Activated T-helper 17 cell treated with anti-CD3 and anti-CD28 coated beads, Interleukin-2, amount 50 U/mL, for 72 hours (primary cell): Measurements from ENCODE around the gene BMP6. TPM values are rescaled to one million over a fixed set of nuclear protein-coding genes. Genes with fewer than 3 reads are reported as not detected.

Experiments
- ATAC-seq: fragments of 150-1000 bp; cut with Tn5 transposase; replicated peaks from 2 replicates; pipeline ENCODE4 v1.10.0; 2021; ENCODE audit warnings: mild to moderate bottlenecking, moderate library complexity
- H3K27ac Mint-ChIP-seq: one replicate; pipeline ENCODE4 v1.8.0; 2022; ENCODE audit warnings: mixed read lengths
- H3K27me3 Mint-ChIP-seq: one replicate; pipeline ENCODE4 v1.8.0; 2022; ENCODE audit warnings: mixed read lengths
- H3K36me3 Mint-ChIP-seq: one replicate; pipeline ENCODE4 v1.8.0; 2022; ENCODE audit warnings: low read depth, mild to moderate bottlenecking, mixed read lengths
- H3K4me1 Mint-ChIP-seq: one replicate; pipeline ENCODE4 v1.8.0; 2022; ENCODE audit warnings: mixed read lengths
- H3K4me3 Mint-ChIP-seq: one replicate; pipeline ENCODE4 v1.8.0; 2022; ENCODE audit warnings: mild to moderate bottlenecking, mixed read lengths
- H3K9me3 Mint-ChIP-seq: one replicate; pipeline ENCODE4 v1.8.0; 2022; ENCODE audit warnings: mixed read lengths
- total RNA-seq, 2 donors: library from RNA; stranded (reverse); gene quantifications; one replicate each; pipeline ENCODE4 v1.2.3, GENCODE V29; 2022

BMP6 gene
- total RNA-seq, 2 donors from 2014 or later, result 0.21 TPM; not detected in 1

DNA sequence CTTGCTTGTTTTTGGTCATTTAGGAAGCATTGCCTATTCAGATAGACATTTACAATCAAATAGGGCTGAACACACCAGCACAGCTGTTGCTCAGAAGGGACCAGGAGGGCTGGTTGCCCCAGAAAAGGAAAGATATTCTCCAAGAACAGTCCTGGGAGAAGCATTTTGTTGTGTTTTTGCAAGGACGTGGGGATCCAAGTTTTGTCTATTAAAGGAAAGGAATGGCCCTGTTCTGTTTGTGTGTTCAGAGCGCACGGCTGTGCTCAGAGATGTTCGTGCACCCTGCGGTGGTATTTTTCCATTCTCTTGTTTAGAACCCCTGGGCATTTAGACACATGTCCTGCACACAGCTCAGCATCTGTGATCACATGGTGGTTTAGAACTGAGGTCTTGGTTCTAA, 102.2 kb downstream of the BMP6 start:
- H3K4me1 Mint-ChIP-seq, result no peaks in the 10 kb centered on the region
- no peak overlapping the region for H3K27ac Mint-ChIP-seq
- peaks cover 39% of the 10 kb centered on the region for H3K27me3 Mint-ChIP-seq
- H3K4me3 Mint-ChIP-seq, result no peak overlapping the region
- peaks cover 3% of the 10 kb centered on the region for H3K9me3 Mint-ChIP-seq
- ATAC-seq, result no peak
- no peaks in the 10 kb centered on the region for H3K36me3 Mint-ChIP-seq

- no peak for ATAC-seq
- Mint-ChIP-seq H3K36me3 (no peaks in the 10 kb centered on the region), H3K9me3 (peaks cover 3% of the 10 kb centered on the region), H3K4me3 (no peak overlapping the region), H3K27me3 (peaks cover 37% of the 10 kb centered on the region), H3K27ac (no peak overlapping the region), H3K4me1 (no peaks in the 10 kb centered on the region)
Observed at GRCh38 chr6:7832904-7833750, 107.2 kb downstream of the BMP6 start.

- peaks cover 37% of the 10 kb centered on the region for H3K27me3 Mint-ChIP-seq
- ATAC-seq, result no peak
- no peak overlapping the region for H3K27ac Mint-ChIP-seq
- H3K4me1 Mint-ChIP-seq, result no peaks in the 10 kb centered on the region
- H3K4me3 Mint-ChIP-seq, result no peak overlapping the region
- no peaks in the 10 kb centered on the region for H3K36me3 Mint-ChIP-seq
- H3K9me3 Mint-ChIP-seq, result peaks cover 3% of the 10 kb centered on the region
Observed at GRCh38 chr6:7833751-7834070, 107.8 kb downstream of the BMP6 start.

GRCh38 chr6:7836371-7837026, 110.6 kb downstream of the BMP6 start:
- Mint-ChIP-seq H3K27ac (no peak overlapping the region), H3K36me3 (no peaks in the 10 kb centered on the region), H3K4me3 (no peak overlapping the region), H3K27me3 (peaks cover 30% of the 10 kb centered on the region), H3K4me1 (no peaks in the 10 kb centered on the region), H3K9me3 (no peaks in the 10 kb centered on the region)
- ATAC-seq, result no peak

DNA sequence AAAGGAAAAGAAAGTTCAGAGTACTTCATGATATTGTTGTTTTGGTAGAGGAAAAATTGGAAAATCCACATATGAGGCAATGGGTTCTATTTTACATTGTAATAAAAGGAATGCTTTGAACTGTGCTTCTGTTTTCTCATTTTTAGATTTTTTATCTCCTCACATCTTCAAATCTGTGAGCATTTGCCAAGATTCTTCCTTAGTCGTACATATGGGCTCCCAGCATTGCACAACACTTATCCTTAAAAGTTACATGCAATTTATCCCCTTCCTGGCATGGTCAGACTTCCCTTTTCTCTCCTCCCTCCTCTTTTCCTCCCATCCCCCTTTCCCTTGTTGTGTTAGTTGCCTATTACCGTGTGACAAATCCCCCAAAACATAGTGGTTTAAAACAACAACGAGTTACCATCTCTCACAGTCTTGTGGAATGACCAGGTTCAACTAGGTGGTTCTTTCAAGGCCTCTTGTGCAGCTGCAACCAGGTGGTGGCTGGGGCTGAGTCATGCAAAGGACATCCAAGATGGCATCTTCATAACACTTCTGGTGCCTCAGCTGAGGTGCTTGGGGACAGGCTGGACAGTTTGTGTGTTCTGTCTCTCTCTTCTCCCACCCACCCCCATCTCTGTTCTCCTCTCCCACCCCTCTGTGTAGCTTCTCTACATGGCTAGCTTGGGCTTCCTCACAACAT, 116.0 kb downstream of the BMP6 start:
- no peaks in the 10 kb centered on the region for H3K4me1 Mint-ChIP-seq
- no peak overlapping the region for H3K27ac Mint-ChIP-seq
- H3K27me3 Mint-ChIP-seq, result peaks cover 19% of the 10 kb centered on the region
- H3K9me3 Mint-ChIP-seq, result no peaks in the 10 kb centered on the region
- H3K36me3 Mint-ChIP-seq, result no peaks in the 10 kb centered on the region
- no peak for ATAC-seq
- no peak overlapping the region for H3K4me3 Mint-ChIP-seq

DNA sequence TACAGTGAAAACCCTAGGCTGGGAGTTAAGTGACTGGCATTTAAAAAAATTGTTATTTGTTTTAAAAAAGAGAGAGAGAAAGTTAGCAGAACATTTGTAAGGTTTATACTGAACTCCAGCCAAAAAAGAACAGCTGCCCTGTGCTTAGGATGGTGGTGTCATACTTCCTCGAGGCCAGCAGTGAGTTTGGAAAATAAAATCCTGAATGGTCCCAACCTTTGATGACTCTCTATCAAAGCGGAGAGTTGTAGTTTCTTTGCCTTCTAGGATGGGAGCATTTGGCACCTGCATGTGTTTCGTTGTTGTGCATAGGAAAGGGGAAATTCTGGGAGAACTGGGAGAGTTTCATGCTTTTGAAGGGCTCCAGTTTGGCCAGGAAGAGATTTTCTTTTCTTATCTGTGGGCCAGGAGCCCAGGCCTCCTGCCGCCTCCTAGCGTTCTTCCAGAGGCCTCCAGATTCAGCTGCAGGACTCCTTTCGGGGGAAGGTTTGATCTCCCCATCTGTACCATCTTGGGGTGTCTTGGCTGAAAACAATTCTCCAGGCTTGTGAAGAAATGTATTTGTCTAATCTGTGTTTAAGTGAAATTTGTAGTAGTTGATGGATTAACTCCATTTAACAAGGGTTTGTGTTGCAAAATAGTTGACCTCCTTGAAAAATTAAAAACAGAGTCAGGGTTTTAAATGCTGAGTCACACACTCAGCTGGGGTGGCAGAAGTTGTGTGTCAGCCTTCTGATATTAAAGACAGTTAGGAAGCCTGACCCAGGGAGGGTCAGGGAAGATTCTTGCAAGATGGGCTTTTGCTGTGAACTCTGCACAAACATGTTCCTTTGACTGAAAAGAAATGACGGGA, 121.3 kb downstream of the BMP6 start:
- H3K4me1 Mint-ChIP-seq, result no peaks in the 10 kb centered on the region
- H3K9me3 Mint-ChIP-seq, result peaks cover 4% of the 10 kb centered on the region
- ATAC-seq, result no peak
- H3K27me3 Mint-ChIP-seq, result peaks cover 10% of the 10 kb centered on the region
- no peak overlapping the region for H3K4me3 Mint-ChIP-seq
- H3K27ac Mint-ChIP-seq, result no peak overlapping the region
- no peaks in the 10 kb centered on the region for H3K36me3 Mint-ChIP-seq

- Mint-ChIP-seq H3K27ac (no peak overlapping the region), H3K27me3 (peaks cover 10% of the 10 kb centered on the region), H3K9me3 (peaks cover 9% of the 10 kb centered on the region), H3K4me3 (no peak overlapping the region), H3K4me1 (no peaks in the 10 kb centered on the region), H3K36me3 (no peaks in the 10 kb centered on the region)
- ATAC-seq, result no peak
Observed at GRCh38 chr6:7848229-7848628, 122.3 kb downstream of the BMP6 start.

- ATAC-seq, result no peak
- Mint-ChIP-seq H3K27ac (no peak overlapping the region), H3K36me3 (no peaks in the 10 kb centered on the region), H3K4me3 (no peak overlapping the region), H3K9me3 (peaks cover 9% of the 10 kb centered on the region), H3K27me3 (peaks cover 3% of the 10 kb centered on the region), H3K4me1 (no peaks in the 10 kb centered on the region)
Observed at GRCh38 chr6:7851780-7852179, 125.9 kb downstream of the BMP6 start.

DNA sequence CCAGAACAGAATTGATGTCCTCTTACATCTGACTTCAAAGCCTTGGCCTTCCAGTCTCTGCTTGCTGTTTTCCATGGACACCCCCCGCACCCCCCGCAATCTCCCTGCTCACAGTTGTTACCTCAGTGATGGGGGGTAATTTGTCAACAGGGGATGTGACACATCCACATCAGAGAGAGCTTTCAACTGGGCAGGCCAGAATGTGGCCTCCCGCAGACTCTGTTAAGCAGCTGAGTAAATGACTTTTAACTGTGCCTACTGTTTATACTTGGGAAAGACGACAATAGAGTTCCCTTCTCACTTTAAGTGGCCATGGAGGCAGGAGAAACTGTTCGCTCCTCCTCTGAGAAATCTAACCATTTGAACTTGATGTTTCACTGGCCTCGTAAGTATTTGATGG, 133.7 kb downstream of the BMP6 start:
- no peaks in the 10 kb centered on the region for H3K9me3 Mint-ChIP-seq
- no peak for ATAC-seq
- H3K4me3 Mint-ChIP-seq, result no peak overlapping the region
- peaks cover 3% of the 10 kb centered on the region for H3K27me3 Mint-ChIP-seq
- H3K36me3 Mint-ChIP-seq, result no peaks in the 10 kb centered on the region
- no peaks in the 10 kb centered on the region for H3K4me1 Mint-ChIP-seq
- H3K27ac Mint-ChIP-seq, result no peak overlapping the region

GRCh38 chr6:7865781-7866180, 139.9 kb downstream of the BMP6 start:
- Mint-ChIP-seq H3K27ac (no peak overlapping the region), H3K4me1 (no peaks in the 10 kb centered on the region), H3K36me3 (no peaks in the 10 kb centered on the region), H3K27me3 (peaks cover 6% of the 10 kb centered on the region), H3K4me3 (no peak overlapping the region), H3K9me3 (no peaks in the 10 kb centered on the region)
- ATAC-seq, result no peak

DNA sequence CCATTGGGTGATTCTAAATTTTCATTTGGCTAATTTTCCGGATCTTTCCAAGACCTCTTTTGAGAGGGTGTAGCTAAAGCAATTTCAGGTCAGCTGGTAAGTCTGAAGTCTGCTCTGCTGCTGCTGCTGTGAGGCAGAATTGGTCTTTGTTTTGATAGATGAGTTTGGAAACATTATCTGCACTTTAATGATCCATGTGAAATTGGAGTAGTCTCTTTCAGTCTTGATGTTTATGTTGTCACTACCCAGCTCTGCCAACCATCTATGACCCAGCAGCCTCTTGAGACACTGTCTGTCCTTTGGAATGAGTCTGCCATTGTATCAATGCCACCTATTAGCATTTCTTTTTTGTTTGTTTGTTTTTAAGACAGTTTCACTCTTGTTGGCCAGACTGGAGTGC, 140.6 kb downstream of the BMP6 start:
- Mint-ChIP-seq H3K9me3 (no peaks in the 10 kb centered on the region), H3K4me3 (no peak overlapping the region), H3K27me3 (peaks cover 8% of the 10 kb centered on the region), H3K27ac (no peak overlapping the region), H3K4me1 (no peaks in the 10 kb centered on the region), H3K36me3 (no peaks in the 10 kb centered on the region)
- no peak for ATAC-seq

DNA sequence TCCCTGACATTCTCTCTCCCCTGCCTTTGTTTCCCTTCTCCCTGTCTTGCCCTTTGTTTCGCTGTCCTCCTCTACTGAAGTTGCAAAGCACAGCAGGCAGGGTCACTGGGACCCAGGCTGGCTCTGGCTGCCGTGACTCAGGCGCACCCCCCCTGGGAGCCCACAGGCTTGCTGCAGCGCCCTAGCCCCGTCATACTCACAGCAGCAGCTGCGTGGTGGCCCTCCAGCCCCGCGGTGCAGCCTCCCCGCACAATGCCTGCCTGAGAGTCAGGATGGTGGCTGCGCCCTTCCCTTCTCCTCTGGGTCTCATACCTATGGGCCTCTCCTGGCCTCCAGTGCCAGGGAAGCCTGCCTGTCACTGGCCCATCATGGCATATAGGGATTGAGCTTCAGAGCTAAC, 143.0 kb downstream of the BMP6 start:
- H3K27me3 Mint-ChIP-seq, result peaks cover 8% of the 10 kb centered on the region
- H3K9me3 Mint-ChIP-seq, result no peaks in the 10 kb centered on the region
- no peaks in the 10 kb centered on the region for H3K4me1 Mint-ChIP-seq
- no peak for ATAC-seq
- no peaks in the 10 kb centered on the region for H3K36me3 Mint-ChIP-seq
- no peak overlapping the region for H3K27ac Mint-ChIP-seq
- H3K4me3 Mint-ChIP-seq, result no peak overlapping the region

GRCh38 chr6:7878401-7878964, 152.6 kb downstream of the BMP6 start:
- Mint-ChIP-seq H3K4me3 (no peak overlapping the region), H3K9me3 (no peaks in the 10 kb centered on the region), H3K27me3 (no peaks in the 10 kb centered on the region), H3K36me3 (peaks cover 37% of the 10 kb centered on the region), H3K27ac (no peak overlapping the region), H3K4me1 (no peaks in the 10 kb centered on the region)
- ATAC-seq, result no peak

DNA sequence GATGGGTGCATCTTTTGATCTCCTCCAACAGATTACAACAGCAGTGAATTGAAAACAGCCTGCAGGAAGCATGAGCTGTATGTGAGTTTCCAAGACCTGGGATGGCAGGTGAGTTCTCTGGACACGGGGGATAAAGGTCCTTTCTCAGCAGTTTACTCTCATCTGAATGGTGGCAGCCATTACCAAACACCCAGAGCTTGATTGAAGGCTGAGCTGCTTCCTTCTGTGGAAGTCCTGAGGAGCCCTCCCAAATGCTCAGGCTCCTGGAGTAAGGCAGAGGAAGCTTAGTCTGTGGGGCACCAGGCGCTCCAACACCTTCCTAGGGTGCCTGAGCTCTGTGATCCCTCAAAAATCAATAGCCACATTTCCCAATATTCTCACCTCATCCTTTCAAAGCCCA, 153.1 kb downstream of the BMP6 start:
- Mint-ChIP-seq H3K27ac (no peak overlapping the region), H3K4me3 (no peak overlapping the region), H3K4me1 (no peaks in the 10 kb centered on the region), H3K9me3 (no peaks in the 10 kb centered on the region), H3K36me3 (peaks cover 42% of the 10 kb centered on the region), H3K27me3 (no peaks in the 10 kb centered on the region)
- ATAC-seq, result no peak
